Brain microvascular endothelial cell (primary cell): ENCODE data around the gene TSPAN6.

Source experiments
- DNase-seq: peaks from one replicate; pipeline ENCODE4 v3.0.0-alpha.2; 2020
- H3K27ac ChIP-seq: fragments of 250-450 bp; sonication (Bioruptor Pico); 2 replicates; pipeline ENCODE4 v1.5.1; 2020; ENCODE audit warnings: mild to moderate bottlenecking, moderate library complexity
- H3K27me3 ChIP-seq: fragments of 250-450 bp; sonication (Bioruptor Pico); replicated peaks from 2 replicates; pipeline ENCODE4 v1.5.1; 2020; ENCODE audit warnings: mild to moderate bottlenecking
- H3K36me3 ChIP-seq: fragments of 250-450 bp; sonication (Bioruptor Pico); replicated peaks from 2 replicates; pipeline ENCODE4 v1.5.1; 2020; ENCODE audit warnings: mild to moderate bottlenecking
- H3K4me3 ChIP-seq: 2 replicates; pipeline ENCODE4 v1.5.1; 2011; ENCODE audit warnings: low read depth, mild to moderate bottlenecking, control low read depth, low read length, moderate library complexity
- CTCF ChIP-seq: IDR thresholded peaks from 2 replicates; pipeline ENCODE4 v1.5.1; 2011; ENCODE audit warnings: low read depth, mild to moderate bottlenecking, moderate library complexity, low read length, control low read depth, inconsistent platforms; ENCODE audit errors: missing control alignments
- in situ Hi-C: cut with HindIII; loops from 2 replicates; pipeline ENCODE4 v1.10.0; 2017; ENCODE audit warnings: low sequenced_read_pairs, low pct_ligation_motif_present

The TSPAN6 gene

GRCh38 chrX:100645106-100645505, 8.5 kb upstream of the TSPAN6 start:
- no peaks in the 10 kb centered on the region for H3K27me3 ChIP-seq
- no peak for TF ChIP-seq CTCF
- no peaks in the 10 kb centered on the region for H3K36me3 ChIP-seq
- peak overlapping the region; percentile 79 for H3K27ac ChIP-seq
- no peak for DNase-seq
- peak overlapping the region; percentile 68 for H3K4me3 ChIP-seq
- in situ Hi-C loops, result no loop called here

- Histone ChIP-seq H3K27ac (peak within 1 kb of the TSS; percentile 79), H3K27me3 (no peaks in the 10 kb centered on the region), H3K4me3 (peak within 1 kb of the TSS; percentile 68), H3K36me3 (no peaks in the 10 kb centered on the region)
- TF ChIP-seq CTCF, result no peak
- in situ Hi-C loops, result no loop called here
- peak; percentile 81 for DNase-seq
Measured at GRCh38 chrX:100643956-100644860, 7.6 kb upstream of the TSPAN6 start, which contains the start of gene SRPX2. TSS of gene SRPX2 (plus strand) at chrX:100644199. CDS start at chrX:100646323, 2,124 bp downstream.

GRCh38 chrX:100643212-100643611, 6.6 kb upstream of the TSPAN6 start:
- peak overlapping the region; percentile 79 for H3K27ac ChIP-seq
- DNase-seq, result no peak
- no peak overlapping the region for H3K4me3 ChIP-seq
- H3K36me3 ChIP-seq, result no peaks in the 10 kb centered on the region
- TF ChIP-seq CTCF, result no peak
- no peaks in the 10 kb centered on the region for H3K27me3 ChIP-seq
- in situ Hi-C loops, result no loop called here

GRCh38 chrX:100642290-100642689, 5.7 kb upstream of the TSPAN6 start:
- Histone ChIP-seq H3K27ac (no peak overlapping the region), H3K27me3 (no peaks in the 10 kb centered on the region), H3K36me3 (no peaks in the 10 kb centered on the region), H3K4me3 (no peak overlapping the region)
- in situ Hi-C loops, result no loop called here
- DNase-seq, result no peak
- no peak for TF ChIP-seq CTCF

GRCh38 chrX:100635989-100636320, 651 bp downstream of the TSPAN6 start:
- peak overlapping the region; percentile 73 for H3K27ac ChIP-seq
- no peaks in the 10 kb centered on the region for H3K27me3 ChIP-seq
- peak overlapping the region; percentile 73 for H3K4me3 ChIP-seq
- H3K36me3 ChIP-seq, result peaks cover 2% of the 10 kb centered on the region
- TF ChIP-seq CTCF, result no peak
- DNase-seq, result no peak
- in situ Hi-C loops, result no loop called here

- DNase-seq, result no peak
- Histone ChIP-seq H3K27ac (no peak overlapping the region), H3K27me3 (no peaks in the 10 kb centered on the region), H3K36me3 (peaks cover 2% of the 10 kb centered on the region), H3K4me3 (peak overlapping the region; percentile 73)
- TF ChIP-seq CTCF, result no peak
- in situ Hi-C loops, result no loop called here
Measured at GRCh38 chrX:100635040-100635439, 1.6 kb downstream of the TSPAN6 start.
